PC-3 (cell line): Measurements from ENCODE around the gene ABCA7.

ENCODE experiments used
- CTCF ChIP-seq: fragments of 300-600 bp; sonication (generic); conservative IDR thresholded peaks from 2 replicates; pipeline ENCODE4 v1.5.1; 2017; ENCODE audit warnings: antibody characterized with exemption, low read depth, mild to moderate bottlenecking, low read length
- EZH2phosphoT487 ChIP-seq: fragments of 300-600 bp; sonication (generic); IDR thresholded peaks from 2 replicates; pipeline ENCODE4 v1.6.1; 2018; ENCODE audit warnings: mild to moderate bottlenecking, antibody characterized with exemption, low read length, borderline replicate concordance

- no peak for TF ChIP-seq CTCF
- TF ChIP-seq EZH2phosphoT487, result no peak
Measured at GRCh38 chr19:1093811-1094553, 54.1 kb downstream of the ABCA7 start.
